ENCODE measurements around the gene MICALL2.

MICALL2 gene

GRCh38 chr7:1422512-1423263 lies 36.6 kb downstream of the MICALL2 start:
- no peak for TF ChIP-seq CTCF (IDR thresholded peaks at IDR 0.05; ENCODE audit: control insufficient read depth, extremely low read depth, insufficient read depth)
- H3K4me3 ChIP-seq (ENCODE audit: low read depth, low read length) = no peak overlapping the region
- DNase-seq (ENCODE audit: low read depth) = no peak

GRCh38 chr7:1421946-1422345 lies 37.3 kb downstream of the MICALL2 start:
- no peak for TF ChIP-seq CTCF (IDR thresholded peaks at IDR 0.05; ENCODE audit: control insufficient read depth, extremely low read depth, insufficient read depth)
- DNase-seq (ENCODE audit: low read depth) = no peak
- H3K4me3 ChIP-seq (ENCODE audit: low read depth, low read length) = no peak overlapping the region

- no peak overlapping the region for H3K4me3 ChIP-seq (ENCODE audit: low read depth, low read length)
- no peak for TF ChIP-seq CTCF (IDR thresholded peaks at IDR 0.05; ENCODE audit: control insufficient read depth, extremely low read depth, insufficient read depth)
- no peak for DNase-seq (ENCODE audit: low read depth)
These were observed 38.1 kb downstream of the MICALL2 start for GRCh38 chr7:1421020-1421790.

- no peak overlapping the region for H3K4me3 ChIP-seq (ENCODE audit: low read depth, low read length)
- DNase-seq (ENCODE audit: low read depth) = no peak
- no peak for TF ChIP-seq CTCF (IDR thresholded peaks at IDR 0.05; ENCODE audit: control insufficient read depth, extremely low read depth, insufficient read depth)
These were observed 39.6 kb downstream of the MICALL2 start for GRCh38 chr7:1419688-1420087.

GRCh38 chr7:1419310-1419634 lies 40.0 kb downstream of the MICALL2 start:
- no peak for DNase-seq (ENCODE audit: low read depth)
- no peak overlapping the region for H3K4me3 ChIP-seq (ENCODE audit: low read depth, low read length)
- TF ChIP-seq CTCF (IDR thresholded peaks at IDR 0.05; ENCODE audit: control insufficient read depth, extremely low read depth, insufficient read depth) = no peak

GRCh38 chr7:1418505-1419309 lies 40.6 kb downstream of the MICALL2 start:
- no peak for TF ChIP-seq CTCF (IDR thresholded peaks at IDR 0.05; ENCODE audit: control insufficient read depth, extremely low read depth, insufficient read depth)
- H3K4me3 ChIP-seq (ENCODE audit: low read depth, low read length) = no peak overlapping the region
- peak; percentile 49 for DNase-seq (ENCODE audit: low read depth)
